ENCODE data around the gene SPINK8. TPM values are rescaled to one million over a fixed set of nuclear protein-coding genes. Genes with fewer than 3 reads are reported as not detected.

SPINK8 gene
- total RNA-seq, result not detected in 2 replicates

GRCh38 chr3:48333346-48334245 lies at the start of gene SPINK8:
Gene SPINK8 (minus strand): TSS chr3:48333661. CDS start chr3:48328341, 5,320 bp downstream.

GRCh38 chr3:48371651-48372376 lies 38.4 kb upstream of the SPINK8 start, which contains the start of gene FBXW12:
Gene FBXW12 (plus strand): TSS chr3:48372219. CDS start chr3:48372768, 549 bp downstream.

GRCh38 chr3:48301020-48301799 lies 32.3 kb downstream of the SPINK8 start, which contains the start of gene NME6:
Gene NME6 (minus strand): TSS chr3:48301367.

Other genes starting within 250 kb of the SPINK8 start
- 14.2 and 22.8 TPM in 2 replicates for gene CDC25A, start 145.2 kb downstream of the SPINK8 start, total RNA-seq
- gene CAMP, start 110.2 kb downstream of the SPINK8 start, total RNA-seq, result not detected in 2 replicates
- gene ZNF589, start 92.6 kb downstream of the SPINK8 start, total RNA-seq, result 5.1 and 8.0 TPM in 2 replicates
- 30.1 and 37.4 TPM in 2 replicates for gene NME6, start 32.3 kb downstream of the SPINK8 start, total RNA-seq
- not detected in 2 replicates for gene FBXW12, start 38.6 kb upstream of the SPINK8 start, total RNA-seq
- 108 and 120 TPM in 2 replicates for gene PLXNB1, start 96.4 kb upstream of the SPINK8 start, total RNA-seq
- gene CCDC51, start 106.5 kb upstream of the SPINK8 start, total RNA-seq, result 22.7 and 31.3 TPM in 2 replicates
- gene TMA7, start 106.6 kb upstream of the SPINK8 start, total RNA-seq, result 468 and 669 TPM in 2 replicates
- gene ATRIP, start 113.1 kb upstream of the SPINK8 start, total RNA-seq, result 8.9 and 9.0 TPM in 2 replicates
- gene SHISA5, start 170.5 kb upstream of the SPINK8 start, total RNA-seq, result 144 and 159 TPM in 2 replicates
- gene PFKFB4, start 223.1 kb upstream of the SPINK8 start, total RNA-seq, result 20.5 and 24.5 TPM in 2 replicates
- 14.4 and 15.2 TPM in 2 replicates for gene UCN2, start 230.1 kb upstream of the SPINK8 start, total RNA-seq

Data from airway epithelial cell (primary cell).